ENCODE measurements around the gene LNX1.

GRCh38 chr4:53444954-53445353, 146.3 kb downstream of the LNX1 start:
- TF ChIP-seq PATZ1 (CRISPR knock-in tag; IDR thresholded peaks at IDR 0.05; ENCODE audit: borderline replicate concordance) (no peak), RARB (CRISPR knock-in tag; IDR thresholded peaks at IDR 0.05) (no peak), ESRRG (CRISPR knock-in tag; IDR thresholded peaks at IDR 0.05) (no peak), ZNF70 (CRISPR knock-in tag; IDR thresholded peaks at IDR 0.05) (no peak), ISL1 (CRISPR knock-in tag; IDR thresholded peaks at IDR 0.05) (no peak), CREB5 (CRISPR knock-in tag; IDR thresholded peaks at IDR 0.05; ENCODE audit: low read depth) (no peak), ZNF565 (CRISPR knock-in tag; conservative IDR thresholded peaks at IDR 0.05; ENCODE audit: low read depth) (no peak), ARNTL (CRISPR knock-in tag; IDR thresholded peaks at IDR 0.05; ENCODE audit: borderline replicate concordance, low read depth) (no peak), ZFP30 (CRISPR knock-in tag; IDR thresholded peaks at IDR 0.05) (no peak), CSDC2 (CRISPR knock-in tag; IDR thresholded peaks at IDR 0.05) (no peak), SNAI2 (CRISPR knock-in tag; IDR thresholded peaks at IDR 0.05) (no peak), POU6F1 (CRISPR knock-in tag; IDR thresholded peaks at IDR 0.05; ENCODE audit: borderline replicate concordance, low read depth) (no peak), TSHZ2 (CRISPR knock-in tag; IDR thresholded peaks at IDR 0.05) (no peak), OSR1 (CRISPR knock-in tag; IDR thresholded peaks at IDR 0.05) (no peak)
